Gastrocnemius medialis (tissue), 4 donors: ENCODE measurements around the gene CCDC70.

ENCODE experiments used
- CTCF ChIP-seq, 5 experiments: fragments of 450-650 bp in 3 of 5; fragments of 200-600 bp in 2 of 5; sonication (generic) in 2 of 5; IDR thresholded peaks in 4 of 5; conservative IDR thresholded peaks in 1 of 5; 1 replicate in 4 of 5; 2 replicates in 1 of 5; pipeline ENCODE4 v1.5.1; 2016 to 2019; ENCODE audit warnings: antibody characterized with exemption in 5 of 5, mild to moderate bottlenecking in 3 of 5, moderate library complexity in 3 of 5
- POLR2A ChIP-seq, 2 donors: fragments of 450-650 bp; IDR thresholded peaks; one replicate each; pipeline ENCODE4 v1.6.1; 2017; ENCODE audit warnings: antibody characterized with exemption in 2 of 2, mild to moderate bottlenecking in 2 of 2, moderate library complexity in 2 of 2

GRCh38 chr13:51817717-51818116 lies 44.1 kb upstream of the CCDC70 start:
- TF ChIP-seq CTCF (IDR thresholded peaks at IDR 0.05 in 4 of 5, conservative IDR thresholded peaks at IDR 0.05 in 1 of 5) = no peak
- no peak for TF ChIP-seq POLR2A (IDR thresholded peaks at IDR 0.05)
